Activated CD4-positive, alpha-beta T cell treated with anti-CD3 and anti-CD28 coated beads, Interleukin-2, amount 10 ng/mL, durations not matched to agents 24 days and 14 days (primary cell): Measurements from ENCODE around the gene GFRA4. TPM values are rescaled to one million over a fixed set of nuclear protein-coding genes. Genes with fewer than 3 reads are reported as not detected.
"Not testable (repeated sequence)": the region's sequence is repeated elsewhere in the genome, so short reads cannot be mapped to it uniquely, and the experiment has no call there.

ENCODE experiments used
- DNase-seq: peaks from one replicate; pipeline ENCODE4 v3.0.0; 2022
- H3K27ac Mint-ChIP-seq: one replicate; pipeline ENCODE4 v1.8.0; 2022; ENCODE audit warnings: mild to moderate bottlenecking, mixed read lengths
- H3K27me3 Mint-ChIP-seq: one replicate; pipeline ENCODE4 v1.8.0; 2022; ENCODE audit warnings: mixed read lengths
- H3K36me3 Mint-ChIP-seq: one replicate; pipeline ENCODE4 v1.8.0; 2022; ENCODE audit warnings: low read depth, mild to moderate bottlenecking, mixed read lengths
- H3K4me1 Mint-ChIP-seq: one replicate; pipeline ENCODE4 v1.8.0; 2021; ENCODE audit warnings: mixed read lengths
- H3K4me3 Mint-ChIP-seq: one replicate; pipeline ENCODE4 v1.8.0; 2022; ENCODE audit warnings: mild to moderate bottlenecking, moderate library complexity, mixed read lengths
- H3K9me3 Mint-ChIP-seq: one replicate; pipeline ENCODE4 v1.8.0; 2021; ENCODE audit warnings: mixed read lengths
- intact Hi-C: fragments of 100-400 bp; cut with micrococcal nuclease; formaldehyde crosslinking; loops from one replicate; pipeline ENCODE4 v1.15.1; 2023
- total RNA-seq: library from RNA; stranded (reverse); gene quantifications from 2 replicates; pipeline ENCODE4 v1.2.3, GENCODE V29; 2022

The GFRA4 gene
- total RNA-seq, 1 donor from 2014 or later, result not detected

GRCh38 chr20:3622406-3622805 lies 40.8 kb downstream of the GFRA4 start:
- Mint-ChIP-seq H3K9me3 (no peaks in the 10 kb centered on the region), H3K27ac (no peak overlapping the region), H3K4me3 (no peak overlapping the region), H3K27me3 (no peaks in the 10 kb centered on the region), H3K4me1 (no peaks in the 10 kb centered on the region), H3K36me3 (no peaks in the 10 kb centered on the region)
- intact Hi-C loops, result no loop called here
- no peak for DNase-seq

- Mint-ChIP-seq H3K4me1 (no peaks in the 10 kb centered on the region), H3K27me3 (no peaks in the 10 kb centered on the region), H3K9me3 (no peaks in the 10 kb centered on the region), H3K36me3 (no peaks in the 10 kb centered on the region), H3K27ac (no peak overlapping the region), H3K4me3 (no peak overlapping the region)
- intact Hi-C loops, result no loop called here
- no peak for DNase-seq
Observed at GRCh38 chr20:3621111-3621510, 42.1 kb downstream of the GFRA4 start.

- intact Hi-C loops, result no loop called here
- H3K4me1 Mint-ChIP-seq, result no peaks in the 10 kb centered on the region
- no peak overlapping the region for H3K27ac Mint-ChIP-seq
- H3K9me3 Mint-ChIP-seq, result no peaks in the 10 kb centered on the region
- DNase-seq, result no peak
- H3K36me3 Mint-ChIP-seq, result no peaks in the 10 kb centered on the region
- no peak overlapping the region for H3K4me3 Mint-ChIP-seq
- no peaks in the 10 kb centered on the region for H3K27me3 Mint-ChIP-seq
Observed at GRCh38 chr20:3616250-3616649, 46.9 kb downstream of the GFRA4 start.

- H3K27ac Mint-ChIP-seq, H3K36me3 Mint-ChIP-seq, H3K4me3 Mint-ChIP-seq, H3K4me1 Mint-ChIP-seq, intact Hi-C loops, DNase-seq, H3K9me3 Mint-ChIP-seq, H3K27me3 Mint-ChIP-seq: not testable (repeated sequence)
Observed at GRCh38 chr20:3615171-3615840, 47.9 kb downstream of the GFRA4 start.

- Mint-ChIP-seq H3K27ac (no peak overlapping the region), H3K36me3 (no peaks in the 10 kb centered on the region), H3K4me1 (no peaks in the 10 kb centered on the region), H3K9me3 (no peaks in the 10 kb centered on the region), H3K4me3 (no peak overlapping the region), H3K27me3 (no peaks in the 10 kb centered on the region)
- intact Hi-C loops, result no loop called here
- DNase-seq, result no peak
Observed at GRCh38 chr20:3614466-3614865, 48.7 kb downstream of the GFRA4 start.

GRCh38 chr20:3613821-3614440 lies 49.3 kb downstream of the GFRA4 start:
- intact Hi-C loops, result no loop called here
- no peaks in the 10 kb centered on the region for H3K9me3 Mint-ChIP-seq
- H3K27ac Mint-ChIP-seq, result no peak overlapping the region
- no peaks in the 10 kb centered on the region for H3K4me1 Mint-ChIP-seq
- no peak for DNase-seq
- no peaks in the 10 kb centered on the region for H3K27me3 Mint-ChIP-seq
- peaks cover 4% of the 10 kb centered on the region for H3K36me3 Mint-ChIP-seq
- no peak overlapping the region for H3K4me3 Mint-ChIP-seq

GRCh38 chr20:3612795-3613572 lies 50.2 kb downstream of the GFRA4 start:
- peaks cover 4% of the 10 kb centered on the region for H3K36me3 Mint-ChIP-seq
- DNase-seq, result no peak
- no peaks in the 10 kb centered on the region for H3K4me1 Mint-ChIP-seq
- no peak overlapping the region for H3K4me3 Mint-ChIP-seq
- H3K27me3 Mint-ChIP-seq, result no peaks in the 10 kb centered on the region
- intact Hi-C loops, result no loop called here
- H3K9me3 Mint-ChIP-seq, result no peaks in the 10 kb centered on the region
- no peak overlapping the region for H3K27ac Mint-ChIP-seq

GRCh38 chr20:3611901-3612300 lies 51.3 kb downstream of the GFRA4 start:
- intact Hi-C loops, result no loop called here
- peaks cover 4% of the 10 kb centered on the region for H3K36me3 Mint-ChIP-seq
- H3K4me1 Mint-ChIP-seq, result no peaks in the 10 kb centered on the region
- DNase-seq, result no peak
- H3K27me3 Mint-ChIP-seq, result no peaks in the 10 kb centered on the region
- H3K4me3 Mint-ChIP-seq, result no peak overlapping the region
- H3K9me3 Mint-ChIP-seq, result no peaks in the 10 kb centered on the region
- H3K27ac Mint-ChIP-seq, result no peak overlapping the region

Other genes with a start within 250 kb of the GFRA4 start
- 11.8 and 12.1 TPM in 2 replicates for gene ATRN, start 192.4 kb downstream of the GFRA4 start, total RNA-seq
- gene ADAM33, start 18.6 kb upstream of the GFRA4 start, total RNA-seq, result not detected in 2 replicates
- gene SIGLEC1, start 49.2 kb upstream of the GFRA4 start, total RNA-seq, result not detected in 2 replicates
- gene HSPA12B, start 69.3 kb upstream of the GFRA4 start, total RNA-seq, result not detected in 2 replicates
- gene ADISSP, start 104.4 kb upstream of the GFRA4 start, total RNA-seq, result 62.9 and 68.8 TPM in 2 replicates
- gene SPEF1, start 118.0 kb upstream of the GFRA4 start, total RNA-seq, result not detected in 2 replicates
- gene CENPB, start 123.3 kb upstream of the GFRA4 start, total RNA-seq, result 72.8 and 74.4 TPM in 2 replicates
- 70.7 and 75.5 TPM in 2 replicates for gene CDC25B, start 132.9 kb upstream of the GFRA4 start, total RNA-seq
- gene AP5S1, start 157.1 kb upstream of the GFRA4 start, total RNA-seq, result 13.0 and 13.5 TPM in 2 replicates
- 39.3 and 40.2 TPM in 2 replicates for gene MAVS, start 183.4 kb upstream of the GFRA4 start, total RNA-seq
- gene PANK2, start 226.0 kb upstream of the GFRA4 start, total RNA-seq, result 45.4 and 52.2 TPM in 2 replicates